Measurements from ENCODE around the gene CYBA.

CYBA gene

GRCh38 chr16:88650749-88651275 is at the start of gene CYBA:
Gene CYBA (minus strand): TSS chr16:88651053. CDS start chr16:88651013, 40 bp downstream.
- no peak for TF ChIP-seq CTCF (IDR thresholded peaks at IDR 0.05; ENCODE audit: low read depth, low read length)
- no peak for DNase-seq (ENCODE audit: extremely low read depth, low read depth)

DNA sequence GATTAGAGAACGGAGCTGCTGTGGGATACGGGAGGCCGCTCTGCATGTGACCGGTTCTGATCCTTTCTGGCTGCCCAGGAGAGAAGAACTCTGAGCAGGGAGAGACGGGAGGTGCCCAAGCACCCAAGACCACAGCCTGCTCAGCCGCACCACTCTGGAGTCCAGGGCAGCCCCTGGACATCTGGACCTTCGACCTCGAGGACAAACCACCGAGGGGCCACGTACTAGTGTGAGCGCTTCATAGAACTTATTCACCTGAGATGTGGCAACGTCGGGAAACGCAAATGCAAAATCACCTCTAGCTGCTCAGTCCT is 49.4 kb upstream of the CYBA start:
- no peak for DNase-seq (ENCODE audit: extremely low read depth, low read depth)
- TF ChIP-seq CTCF (IDR thresholded peaks at IDR 0.05; ENCODE audit: low read depth, low read length), result no peak

- no peak for DNase-seq (ENCODE audit: extremely low read depth, low read depth)
- no peak for TF ChIP-seq CTCF (IDR thresholded peaks at IDR 0.05; ENCODE audit: low read depth, low read length)
Observed at GRCh38 chr16:88699180-88699579, 48.3 kb upstream of the CYBA start.

- no peak for TF ChIP-seq CTCF (IDR thresholded peaks at IDR 0.05; ENCODE audit: low read depth, low read length)
- no peak for DNase-seq (ENCODE audit: extremely low read depth, low read depth)
Observed at GRCh38 chr16:88698646-88699045, 47.8 kb upstream of the CYBA start.

DNA sequence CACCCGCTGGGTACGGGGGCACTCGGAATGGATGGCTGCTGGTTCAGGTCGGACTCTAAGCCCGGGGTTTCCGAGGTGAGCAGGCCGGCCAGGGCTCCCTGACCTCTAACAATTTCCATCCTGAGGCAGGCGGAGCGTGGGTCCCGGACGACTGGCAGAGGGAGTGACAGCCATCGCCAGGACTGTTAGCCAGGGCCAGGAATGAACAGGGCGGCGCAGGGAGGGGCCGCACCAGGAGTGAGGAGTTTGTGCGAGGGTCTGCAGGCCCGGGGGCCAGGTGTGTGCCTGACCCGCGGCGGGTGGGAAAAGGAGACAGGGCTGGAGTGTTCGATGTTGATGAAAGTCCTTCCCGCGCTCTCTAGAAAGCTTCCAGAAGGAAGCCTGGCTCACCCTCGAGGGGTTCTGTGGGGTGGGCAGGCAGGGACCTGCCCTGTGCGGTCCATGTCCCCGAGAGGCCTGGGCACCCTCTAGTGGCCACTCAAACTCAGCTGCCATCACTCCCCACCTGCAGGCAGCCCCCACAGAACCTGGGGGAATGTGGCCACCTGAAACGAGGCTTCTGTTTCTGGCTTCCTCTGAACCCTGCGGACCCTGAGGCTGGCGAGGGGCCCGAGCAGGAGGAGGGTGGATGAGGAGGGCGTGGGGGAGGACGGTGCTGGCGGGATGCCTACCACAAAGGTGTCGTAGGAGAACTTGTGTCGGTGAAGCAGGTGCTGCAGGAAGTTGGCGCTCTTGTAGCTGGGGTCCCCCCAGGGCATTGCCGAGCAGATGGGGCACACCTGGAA is 47.2 kb upstream of the CYBA start:
- TF ChIP-seq CTCF (IDR thresholded peaks at IDR 0.05; ENCODE audit: low read depth, low read length), result no peak; the same call in 1 of the 2 replicates
- DNase-seq (ENCODE audit: extremely low read depth, low read depth), result no peak

- no peak for TF ChIP-seq CTCF (IDR thresholded peaks at IDR 0.05; ENCODE audit: low read depth, low read length)
- DNase-seq (ENCODE audit: extremely low read depth, low read depth), result no peak
Observed at GRCh38 chr16:88697116-88697830, 46.4 kb upstream of the CYBA start.

GRCh38 chr16:88696441-88696840 is 45.6 kb upstream of the CYBA start:
- no peak for TF ChIP-seq CTCF (IDR thresholded peaks at IDR 0.05; ENCODE audit: low read depth, low read length)
- no peak for DNase-seq (ENCODE audit: extremely low read depth, low read depth)

All from AG09319 (cell line).